Right ventricle myocardium superior (tissue), 1 donor: ENCODE results near the gene TMPO. TPM values are rescaled to one million over a fixed set of nuclear protein-coding genes. Genes with fewer than 3 reads are reported as not detected.
"Not testable (repeated sequence)": the region's sequence is repeated elsewhere in the genome, so short reads cannot be mapped to it uniquely, and the experiment has no call there.

Source experiments
- ATAC-seq: fragments of 200-7000 bp; cut with Tn5 transposase; one replicate; pipeline ENCODE4 v1.9.1; 2020; ENCODE audit warnings: mild to moderate bottlenecking; ENCODE audit not compliant: poor library complexity
- DNase-seq: peaks from one replicate; pipeline ENCODE4 v3.0.0-alpha.2; 2020
- intact Hi-C: fragments of 100-400 bp; cut with DNase I; formaldehyde crosslinking; loops from one replicate; pipeline ENCODE4 v1.11.2; 2022
- total RNA-seq: library from RNA; stranded (reverse); fragmentation: NEBNext Ultra II Directional; extraction: Animal tissue kit (Norgen Biotek cat#: 25700); gene quantifications from one replicate; pipeline ENCODE4 v1.2.1, GENCODE V29; 2021
- donor health status: DM: no; HTN: yes; CAD: no; lungs with severe emphysema.

TMPO gene
- total RNA-seq, 1 donor from 2014 or later, result 15.2 TPM

DNA sequence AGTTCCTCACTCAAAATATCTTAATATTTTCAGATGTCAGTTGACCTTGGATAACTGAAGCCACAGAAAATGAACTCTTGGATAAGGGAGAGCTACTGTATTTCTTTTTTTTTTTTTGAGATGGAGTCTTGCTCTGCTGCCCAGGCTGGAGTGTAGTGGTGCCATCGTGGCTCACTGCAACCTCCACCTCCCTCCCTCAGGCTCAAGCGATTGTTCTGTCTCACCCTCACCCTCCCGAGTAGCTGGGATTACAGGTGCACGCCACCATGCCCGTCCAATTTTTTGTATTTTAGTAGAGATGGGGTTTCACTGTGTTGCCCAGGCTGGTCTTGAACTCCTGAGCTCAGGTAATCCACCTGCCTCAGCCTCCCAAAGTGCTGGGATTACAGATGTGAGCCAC is 81.9 kb downstream of the TMPO start:
- DNase-seq, ATAC-seq: not testable (repeated sequence)
- intact Hi-C loops, result loop anchor here (10.0 kb wide), 1 partner anchor 47 kb away; the partner anchor contains the start of genes APAF1 and IKBIP

Other genes starting within 250 kb of the TMPO start
- 1,808 TPM for gene SLC25A3, start 78.1 kb downstream of the TMPO start, total RNA-seq
- 3.3 TPM for gene IKBIP, start 129.2 kb downstream of the TMPO start, total RNA-seq
- 4.1 TPM for gene APAF1, start 129.7 kb downstream of the TMPO start, total RNA-seq